DND-41 (cell line): ENCODE data around the gene OR11G2.
"Not testable (repeated sequence)": the region's sequence is repeated elsewhere in the genome, so short reads cannot be mapped to it uniquely, and the experiment has no call there.

ENCODE experiments used
- ATAC-seq: fragments of 200-7000 bp; cut with Tn5 transposase; 3 replicates; pipeline ENCODE4 v1.9.1; 2021; ENCODE audit warnings: low read depth; ENCODE audit not compliant: insufficient read depth
- DNase-seq: peaks from one replicate; pipeline ENCODE4 v3.0.0-alpha.2; 2020
- H2AFZ ChIP-seq: 2 replicates; pipeline ENCODE4 v1.6.0; 2012; ENCODE audit warnings: low read depth, low read length
- H3K27ac ChIP-seq: 2 replicates; pipeline ENCODE4 v1.5.1; 2012; ENCODE audit warnings: low read length, inconsistent platforms
- H3K27me3 ChIP-seq: fragments of 200-600 bp; sonication (generic); 2 replicates; pipeline ENCODE4 v1.6.0; 2012; ENCODE audit warnings: low read length, mild to moderate bottlenecking, inconsistent platforms; ENCODE audit not compliant: insufficient read depth, poor library complexity
- H3K36me3 ChIP-seq: 2 replicates; pipeline ENCODE4 v1.5.1; 2012; ENCODE audit warnings: low read length, inconsistent platforms; ENCODE audit not compliant: insufficient read depth
- H3K4me1 ChIP-seq: 2 replicates; pipeline ENCODE4 v1.5.1; 2012; ENCODE audit warnings: mild to moderate bottlenecking, low read length; ENCODE audit not compliant: insufficient read depth
- H3K4me2 ChIP-seq: 2 replicates; pipeline ENCODE4 v1.6.0; 2012; ENCODE audit warnings: mild to moderate bottlenecking, moderate library complexity, low read length, inconsistent platforms; ENCODE audit not compliant: insufficient read depth
- H3K4me3 ChIP-seq, 2 experiments: fragments of 200-600 bp in 1 of 2; shearing (Covaris generic) in 1 of 2; 2 replicates each; pipeline ENCODE4 v1.5.1; 2012 to 2016; ENCODE audit warnings: inconsistent platforms in 2 of 2, low read length in 2 of 2, mild to moderate bottlenecking in 2 of 2, low read depth in 1 of 2, moderate library complexity in 1 of 2
- H3K79me2 ChIP-seq: 2 replicates; pipeline ENCODE4 v1.6.0; 2012; ENCODE audit warnings: low read length, inconsistent platforms; ENCODE audit not compliant: insufficient read depth
- H3K9ac ChIP-seq: 2 replicates; pipeline ENCODE4 v1.6.0; 2012; ENCODE audit warnings: low read depth, mild to moderate bottlenecking, inconsistent platforms, low read length, moderate library complexity
- H3K9me3 ChIP-seq: 2 replicates; pipeline ENCODE4 v1.5.1; 2012; ENCODE audit warnings: low read length, moderate library complexity, mild to moderate bottlenecking, inconsistent platforms; ENCODE audit not compliant: insufficient read depth, severe bottlenecking
- H4K20me1 ChIP-seq: 2 replicates; pipeline ENCODE4 v1.6.0; 2012; ENCODE audit warnings: low read length; ENCODE audit not compliant: insufficient read depth
- EZH2 ChIP-seq: IDR thresholded peaks from 3 replicates; pipeline ENCODE4 v1.6.1; 2012; ENCODE audit warnings: borderline replicate concordance, low read depth, mild to moderate bottlenecking, moderate library complexity, low read length, inconsistent platforms; ENCODE audit not compliant: severe bottlenecking
- TF ChIP-seq, protein P1 (sequence below): IDR thresholded peaks from 2 replicates; pipeline ENCODE4 v1.5.1; 2012; ENCODE audit warnings: borderline replicate concordance, low read length, moderate library complexity, mild to moderate bottlenecking; ENCODE audit not compliant: poor library complexity, severe bottlenecking; ENCODE audit errors: extremely low read depth

Gene OR11G2

GRCh38 chr14:20184181-20184580 is 6.5 kb upstream of the OR11G2 start:
- Histone ChIP-seq H3K9me3 (no peaks in the 10 kb centered on the region), H2AFZ (no peak overlapping the region), H3K4me2 (no peak overlapping the region), H3K9ac (no peak overlapping the region), H3K27ac (no peak overlapping the region), H3K36me3 (no peaks in the 10 kb centered on the region), H3K27me3 (no peaks in the 10 kb centered on the region), H3K4me1 (no peaks in the 10 kb centered on the region), H4K20me1 (no peaks in the 10 kb centered on the region), H3K4me3 (no peak overlapping the region), H3K79me2 (no peaks in the 10 kb centered on the region)
- DNase-seq, result no peak
- ATAC-seq, result no peak
- no peak for TF ChIP-seq EZH2
- TF ChIP-seq, protein P1, sequence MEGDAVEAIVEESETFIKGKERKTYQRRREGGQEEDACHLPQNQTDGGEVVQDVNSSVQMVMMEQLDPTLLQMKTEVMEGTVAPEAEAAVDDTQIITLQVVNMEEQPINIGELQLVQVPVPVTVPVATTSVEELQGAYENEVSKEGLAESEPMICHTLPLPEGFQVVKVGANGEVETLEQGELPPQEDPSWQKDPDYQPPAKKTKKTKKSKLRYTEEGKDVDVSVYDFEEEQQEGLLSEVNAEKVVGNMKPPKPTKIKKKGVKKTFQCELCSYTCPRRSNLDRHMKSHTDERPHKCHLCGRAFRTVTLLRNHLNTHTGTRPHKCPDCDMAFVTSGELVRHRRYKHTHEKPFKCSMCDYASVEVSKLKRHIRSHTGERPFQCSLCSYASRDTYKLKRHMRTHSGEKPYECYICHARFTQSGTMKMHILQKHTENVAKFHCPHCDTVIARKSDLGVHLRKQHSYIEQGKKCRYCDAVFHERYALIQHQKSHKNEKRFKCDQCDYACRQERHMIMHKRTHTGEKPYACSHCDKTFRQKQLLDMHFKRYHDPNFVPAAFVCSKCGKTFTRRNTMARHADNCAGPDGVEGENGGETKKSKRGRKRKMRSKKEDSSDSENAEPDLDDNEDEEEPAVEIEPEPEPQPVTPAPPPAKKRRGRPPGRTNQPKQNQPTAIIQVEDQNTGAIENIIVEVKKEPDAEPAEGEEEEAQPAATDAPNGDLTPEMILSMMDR, result no peak

- Histone ChIP-seq H3K27me3 (peaks cover 3% of the 10 kb centered on the region), H3K4me1 (no peaks in the 10 kb centered on the region), H3K27ac (no peak overlapping the region), H3K4me2 (no peak overlapping the region), H3K4me3 (no peak overlapping the region), H3K9ac (no peak overlapping the region), H4K20me1 (no peaks in the 10 kb centered on the region), H2AFZ (no peak overlapping the region), H3K79me2 (no peaks in the 10 kb centered on the region), H3K36me3 (no peaks in the 10 kb centered on the region), H3K9me3 (no peaks in the 10 kb centered on the region)
- TF ChIP-seq EZH2, result no peak
- TF ChIP-seq, protein P1, result no peak
- ATAC-seq, result no peak
- DNase-seq, result no peak
Observed at GRCh38 chr14:20191396-20191795, 700 bp downstream of the OR11G2 start.

DNA sequence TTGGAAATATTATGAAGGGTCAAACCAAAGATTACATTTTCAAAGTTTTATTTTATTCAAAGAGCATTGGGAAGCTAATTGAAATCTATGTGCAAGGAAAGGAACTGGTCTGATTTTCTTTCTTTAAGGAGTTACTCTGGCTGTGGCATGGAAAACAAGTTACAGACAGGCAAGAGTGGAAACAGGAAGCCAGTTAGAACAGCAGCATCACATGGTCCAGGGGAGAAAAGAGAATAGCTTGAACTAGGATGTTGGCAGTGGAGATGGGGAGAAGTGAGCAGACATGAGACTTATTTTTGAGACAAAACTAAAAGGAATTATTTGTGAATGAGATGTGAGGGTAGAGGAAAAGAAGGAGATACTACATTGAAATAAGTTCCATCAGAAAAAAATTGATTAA is 3.4 kb downstream of the OR11G2 start:
- TF ChIP-seq, protein P1, result no peak
- no peak for TF ChIP-seq EZH2
- no peak overlapping the region for H3K27ac ChIP-seq
- DNase-seq, result no peak
- H3K9me3 ChIP-seq, result no peaks in the 10 kb centered on the region
- no peaks in the 10 kb centered on the region for H3K79me2 ChIP-seq
- no peak for ATAC-seq
- H3K4me2 ChIP-seq, result no peak overlapping the region
- H3K4me3 ChIP-seq, result no peak overlapping the region
- no peaks in the 10 kb centered on the region for H4K20me1 ChIP-seq
- no peak overlapping the region for H3K9ac ChIP-seq
- no peaks in the 10 kb centered on the region for H3K4me1 ChIP-seq
- no peaks in the 10 kb centered on the region for H3K36me3 ChIP-seq
- H2AFZ ChIP-seq, result no peak overlapping the region
- peaks cover 3% of the 10 kb centered on the region for H3K27me3 ChIP-seq

DNA sequence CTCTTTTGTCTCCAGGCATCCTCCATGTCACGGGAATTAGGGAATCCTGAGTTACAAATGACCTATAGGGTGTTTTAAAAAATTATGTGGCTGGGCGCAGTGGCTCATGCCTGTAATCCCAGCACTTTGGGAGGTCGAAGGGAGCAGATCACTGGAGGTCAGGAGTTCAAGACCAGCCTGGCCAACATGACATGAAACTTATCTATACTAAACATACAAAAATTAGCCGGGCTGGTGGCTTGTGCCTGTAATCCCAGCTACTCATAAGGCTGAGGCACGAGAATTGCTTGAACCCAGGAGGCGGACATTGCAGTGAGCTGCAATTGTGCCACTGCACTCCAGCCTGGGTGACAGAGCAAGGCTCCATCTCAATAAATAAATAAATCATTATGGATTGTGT is 4.5 kb downstream of the OR11G2 start:
- H3K27ac ChIP-seq, H2AFZ ChIP-seq, ATAC-seq, H3K4me1 ChIP-seq, H3K79me2 ChIP-seq, H3K4me3 ChIP-seq, H4K20me1 ChIP-seq, H3K36me3 ChIP-seq, H3K4me2 ChIP-seq, H3K9me3 ChIP-seq, H3K9ac ChIP-seq, H3K27me3 ChIP-seq, DNase-seq: not testable (repeated sequence)
